Osteoblast (primary cell): Measurements from ENCODE around the gene HID1. TPM values are rescaled to one million over a fixed set of nuclear protein-coding genes. Genes with fewer than 3 reads are reported as not detected.

Experiments
- DNase-seq: peaks from one replicate; pipeline ENCODE4 v3.0.0; 2011; ENCODE audit warnings: low spot score, mixed read lengths; ENCODE audit not compliant: insufficient read length; ENCODE audit errors: missing footprints
- H2AFZ ChIP-seq: 2 replicates; pipeline ENCODE4 v1.6.0; 2011; ENCODE audit warnings: mild to moderate bottlenecking, low read length
- H3K27ac ChIP-seq: 2 replicates; pipeline ENCODE4 v1.5.1; 2011; ENCODE audit warnings: mild to moderate bottlenecking, low read depth, low read length, moderate library complexity
- H3K27me3 ChIP-seq: 2 replicates; pipeline ENCODE4 v1.6.0; 2012; ENCODE audit warnings: mild to moderate bottlenecking, control low read depth, inconsistent platforms, low read length, moderate library complexity; ENCODE audit not compliant: insufficient read depth
- H3K36me3 ChIP-seq: 2 replicates; pipeline ENCODE4 v1.5.1; 2011; ENCODE audit warnings: mild to moderate bottlenecking, low read length, control low read depth, moderate library complexity; ENCODE audit not compliant: insufficient read depth
- H3K4me1 ChIP-seq: 2 replicates; pipeline ENCODE4 v1.5.1; 2011; ENCODE audit warnings: mild to moderate bottlenecking, low read length, control low read depth, moderate library complexity; ENCODE audit not compliant: insufficient read depth
- H3K4me2 ChIP-seq: 2 replicates; pipeline ENCODE4 v1.6.0; 2011; ENCODE audit warnings: mild to moderate bottlenecking, low read length; ENCODE audit not compliant: insufficient read depth
- H3K4me3 ChIP-seq: fragments of 200-600 bp; sonication (generic); 3 replicates; pipeline ENCODE4 v1.5.1; 2012; ENCODE audit warnings: mild to moderate bottlenecking, low read length, inconsistent platforms; ENCODE audit not compliant: insufficient read depth
- H3K79me2 ChIP-seq: 2 replicates; pipeline ENCODE4 v1.6.0; 2012; ENCODE audit warnings: mild to moderate bottlenecking, low read length, control low read depth, inconsistent platforms; ENCODE audit not compliant: insufficient read depth
- H3K9me3 ChIP-seq: 2 replicates; pipeline ENCODE4 v1.5.1; 2011; ENCODE audit warnings: low read depth, low read length, control low read depth
- H4K20me1 ChIP-seq: 2 replicates; pipeline ENCODE4 v1.6.0; 2012; ENCODE audit warnings: mild to moderate bottlenecking, low read length, control low read depth; ENCODE audit not compliant: insufficient read depth
- total RNA-seq: library from RNA; depleted of rRNA; stranded (reverse); fragments of >200 nt; gene quantifications from 2 replicates; pipeline ENCODE4 v1.2.3, GENCODE V29; 2012
- TF ChIP-seq, protein P1 (sequence below): IDR thresholded peaks from 2 replicates; pipeline ENCODE4 v1.5.1; 2011; ENCODE audit warnings: mild to moderate bottlenecking, low read depth, low read length, moderate library complexity; ENCODE audit errors: extremely low read depth

The HID1 gene
- total RNA-seq, 1 donor = 0.36 TPM

DNA sequence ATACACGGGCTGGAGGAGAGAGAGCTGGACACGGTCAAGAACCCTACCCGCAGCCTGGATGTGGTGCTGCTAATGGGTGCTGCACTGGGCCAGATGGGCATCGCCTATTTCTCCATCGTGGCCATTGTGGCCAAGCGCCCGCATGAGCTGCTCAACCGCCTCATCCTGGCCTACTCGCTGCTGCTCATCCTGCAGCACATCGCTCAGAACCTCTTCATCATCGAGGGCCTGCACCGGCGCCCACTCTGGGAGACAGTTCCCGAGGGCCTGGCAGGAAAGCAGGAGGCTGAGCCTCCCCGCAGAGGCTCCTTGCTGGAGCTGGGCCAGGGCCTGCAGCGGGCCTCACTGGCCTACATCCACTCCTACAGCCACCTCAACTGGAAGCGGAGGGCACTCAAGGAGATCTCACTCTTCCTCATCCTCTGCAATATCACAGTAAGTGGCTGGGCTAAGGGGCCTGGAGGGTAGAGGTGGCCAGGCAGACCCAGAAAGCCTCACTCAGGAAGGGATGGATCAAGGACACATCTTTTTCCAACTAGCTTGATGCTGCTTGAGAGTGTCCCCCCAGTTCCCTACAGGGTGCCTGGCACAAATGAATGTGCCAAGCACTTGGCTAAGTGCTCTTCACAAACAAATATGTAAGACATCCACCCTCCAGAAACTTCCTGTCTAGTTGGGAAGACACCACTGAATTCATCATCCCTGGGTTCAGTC, 25.4 kb downstream of the HID1 start:
- DNase-seq = no peak
- Histone ChIP-seq H3K36me3 (no peaks in the 10 kb centered on the region), H4K20me1 (no peaks in the 10 kb centered on the region), H2AFZ (no peak overlapping the region), H3K79me2 (no peaks in the 10 kb centered on the region), H3K4me3 (no peak overlapping the region), H3K27ac (no peak overlapping the region), H3K4me2 (no peak overlapping the region), H3K9me3 (no peaks in the 10 kb centered on the region), H3K4me1 (no peaks in the 10 kb centered on the region), H3K27me3 (peaks cover 24% of the 10 kb centered on the region)
- TF ChIP-seq, protein P1, sequence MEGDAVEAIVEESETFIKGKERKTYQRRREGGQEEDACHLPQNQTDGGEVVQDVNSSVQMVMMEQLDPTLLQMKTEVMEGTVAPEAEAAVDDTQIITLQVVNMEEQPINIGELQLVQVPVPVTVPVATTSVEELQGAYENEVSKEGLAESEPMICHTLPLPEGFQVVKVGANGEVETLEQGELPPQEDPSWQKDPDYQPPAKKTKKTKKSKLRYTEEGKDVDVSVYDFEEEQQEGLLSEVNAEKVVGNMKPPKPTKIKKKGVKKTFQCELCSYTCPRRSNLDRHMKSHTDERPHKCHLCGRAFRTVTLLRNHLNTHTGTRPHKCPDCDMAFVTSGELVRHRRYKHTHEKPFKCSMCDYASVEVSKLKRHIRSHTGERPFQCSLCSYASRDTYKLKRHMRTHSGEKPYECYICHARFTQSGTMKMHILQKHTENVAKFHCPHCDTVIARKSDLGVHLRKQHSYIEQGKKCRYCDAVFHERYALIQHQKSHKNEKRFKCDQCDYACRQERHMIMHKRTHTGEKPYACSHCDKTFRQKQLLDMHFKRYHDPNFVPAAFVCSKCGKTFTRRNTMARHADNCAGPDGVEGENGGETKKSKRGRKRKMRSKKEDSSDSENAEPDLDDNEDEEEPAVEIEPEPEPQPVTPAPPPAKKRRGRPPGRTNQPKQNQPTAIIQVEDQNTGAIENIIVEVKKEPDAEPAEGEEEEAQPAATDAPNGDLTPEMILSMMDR = no peak

DNA sequence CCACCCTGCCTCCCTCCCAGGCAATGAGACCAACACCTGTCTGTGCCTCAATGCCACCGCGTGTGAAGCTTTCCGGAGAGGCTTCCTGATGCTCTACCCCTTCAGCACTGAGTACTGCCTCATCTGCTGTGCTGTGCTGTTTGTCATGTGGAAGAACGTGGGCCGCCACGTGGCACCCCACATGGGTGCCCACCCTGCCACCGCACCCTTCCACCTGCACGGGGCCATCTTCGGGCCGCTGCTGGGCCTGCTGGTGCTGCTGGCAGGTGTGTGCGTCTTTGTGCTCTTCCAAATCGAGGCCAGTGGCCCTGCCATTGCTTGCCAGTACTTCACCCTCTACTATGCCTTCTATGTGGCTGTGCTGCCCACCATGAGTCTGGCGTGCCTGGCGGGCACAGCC, 25.9 kb downstream of the HID1 start:
- H4K20me1 ChIP-seq = no peaks in the 10 kb centered on the region

DNA sequence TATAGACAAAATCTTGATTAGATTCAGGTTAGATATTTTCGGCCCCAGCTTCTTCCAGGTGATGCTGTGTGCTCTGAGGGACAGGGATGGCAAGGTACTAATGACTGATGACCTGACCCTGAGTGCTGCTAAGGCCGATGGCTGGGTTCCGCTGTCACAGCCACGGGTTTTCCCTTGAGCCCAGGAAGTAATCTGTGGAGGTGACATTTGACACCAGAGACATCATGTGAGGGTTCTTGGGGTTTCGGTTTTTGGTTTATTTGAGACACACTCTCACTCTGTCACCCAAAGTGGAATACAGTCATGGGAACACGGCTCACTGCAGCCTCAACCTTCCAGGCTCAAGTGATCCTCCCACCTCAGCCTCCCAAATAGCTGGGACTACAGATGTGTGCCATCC, 27.0 kb downstream of the HID1 start:
- H4K20me1 ChIP-seq = no peaks in the 10 kb centered on the region
- TF ChIP-seq, protein P1 = no peak
- H3K4me2 ChIP-seq = no peak overlapping the region
- no peak overlapping the region for H3K4me3 ChIP-seq
- H3K4me1 ChIP-seq = no peaks in the 10 kb centered on the region
- no peaks in the 10 kb centered on the region for H3K79me2 ChIP-seq
- peaks cover 23% of the 10 kb centered on the region for H3K27me3 ChIP-seq
- no peaks in the 10 kb centered on the region for H3K36me3 ChIP-seq
- no peak overlapping the region for H2AFZ ChIP-seq
- H3K9me3 ChIP-seq = no peaks in the 10 kb centered on the region
- DNase-seq = no peak
- H3K27ac ChIP-seq = no peak overlapping the region

More for the DNA sequence above, 25.9 kb downstream of the HID1 start:
- H3K79me2 ChIP-seq = no peaks in the 10 kb centered on the region
- H3K4me2 ChIP-seq = no peak overlapping the region
- no peaks in the 10 kb centered on the region for H3K36me3 ChIP-seq
- no peak for DNase-seq
- no peak overlapping the region for H3K27ac ChIP-seq
- no peaks in the 10 kb centered on the region for H3K4me1 ChIP-seq
- no peak overlapping the region for H2AFZ ChIP-seq
- TF ChIP-seq, protein P1 = no peak
- no peak overlapping the region for H3K4me3 ChIP-seq
- peaks cover 23% of the 10 kb centered on the region for H3K27me3 ChIP-seq
- H3K9me3 ChIP-seq = no peaks in the 10 kb centered on the region

DNA sequence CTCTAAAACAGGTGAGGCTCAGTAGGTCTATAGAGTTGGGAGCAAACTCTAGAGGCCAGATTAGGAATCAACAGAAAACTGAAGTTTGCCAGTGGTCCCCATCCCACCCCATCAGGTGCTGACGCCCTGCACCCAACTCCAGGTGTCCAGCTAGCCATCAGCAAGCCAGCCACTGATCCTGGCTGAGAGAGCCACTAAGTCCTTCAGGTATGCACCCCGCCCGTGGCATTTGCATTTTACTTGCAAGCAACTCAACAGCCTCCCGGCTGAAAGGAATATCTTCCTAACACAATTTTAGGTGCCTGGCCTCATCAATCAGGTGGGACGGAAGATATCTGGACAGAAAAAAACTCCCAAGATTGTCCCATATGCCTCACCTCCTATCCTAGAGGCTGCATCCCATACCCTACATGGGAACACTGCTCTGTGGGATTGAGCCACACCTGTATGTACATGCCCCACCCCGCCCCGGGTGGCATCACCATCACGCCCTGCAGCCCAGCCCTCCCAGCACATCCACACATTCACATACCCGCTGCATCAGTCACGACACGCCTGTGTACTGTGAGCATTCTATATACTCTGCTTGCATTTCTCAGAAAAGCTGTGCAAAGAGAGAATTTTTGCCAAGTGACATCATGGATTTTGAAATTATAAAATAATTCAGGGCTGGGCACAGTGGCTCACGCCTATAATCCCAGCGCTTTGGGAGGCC, 28.6 kb downstream of the HID1 start:
- TF ChIP-seq, protein P1 = no peak
- Histone ChIP-seq H3K4me2 (no peak overlapping the region), H3K27ac (no peak overlapping the region), H4K20me1 (no peaks in the 10 kb centered on the region), H2AFZ (no peak overlapping the region), H3K9me3 (no peaks in the 10 kb centered on the region), H3K36me3 (no peaks in the 10 kb centered on the region), H3K4me3 (no peak overlapping the region), H3K4me1 (no peaks in the 10 kb centered on the region), H3K27me3 (peaks cover 23% of the 10 kb centered on the region), H3K79me2 (no peaks in the 10 kb centered on the region)
- DNase-seq = no peak
